Fibroblast of skin of abdomen (primary cell): ENCODE data around the gene CREB3.

Source experiments
- DNase-seq: peaks from one replicate; pipeline ENCODE4 v3.0.0-alpha.2; 2013

CREB3 gene

GRCh38 chr9:35749515-35750255 lies 17.2 kb downstream of the CREB3 start:
- DNase-seq: no peak

GRCh38 chr9:35750256-35750531 lies 17.7 kb downstream of the CREB3 start:
- no peak for DNase-seq

- DNase-seq: no peak
Measured at GRCh38 chr9:35753466-35753865, 21.0 kb downstream of the CREB3 start.

- DNase-seq: no peak
Measured at GRCh38 chr9:35754264-35754663, 21.8 kb downstream of the CREB3 start, which contains the start of gene MSMP. TSS of gene MSMP (minus strand) at chr9:35754276. CDS start at chr9:35754129, 147 bp downstream.

DNA sequence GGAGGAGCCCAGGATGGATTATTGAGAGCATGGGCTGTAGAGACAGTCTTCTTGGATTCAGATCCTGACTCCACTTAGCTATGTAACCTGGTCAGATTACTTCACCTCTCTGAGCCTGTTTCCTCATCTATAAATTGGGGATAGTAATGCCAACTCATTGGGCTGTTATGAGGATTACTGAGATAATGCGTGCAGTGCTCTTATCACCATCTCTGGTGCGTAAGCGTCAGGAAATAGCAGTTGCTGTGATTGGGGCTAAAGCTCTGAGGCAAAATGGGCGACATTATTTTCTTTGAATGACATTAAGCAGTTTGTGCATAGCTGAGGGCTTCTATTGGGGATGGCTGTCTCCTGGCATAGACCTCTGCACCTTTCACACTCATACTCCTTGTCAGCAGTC lies 22.6 kb downstream of the CREB3 start:
- no peak for DNase-seq

- DNase-seq: no peak
Measured at GRCh38 chr9:35756275-35757225, 24.1 kb downstream of the CREB3 start.

GRCh38 chr9:35757226-35757891 lies 24.9 kb downstream of the CREB3 start:
- no peak for DNase-seq

DNA sequence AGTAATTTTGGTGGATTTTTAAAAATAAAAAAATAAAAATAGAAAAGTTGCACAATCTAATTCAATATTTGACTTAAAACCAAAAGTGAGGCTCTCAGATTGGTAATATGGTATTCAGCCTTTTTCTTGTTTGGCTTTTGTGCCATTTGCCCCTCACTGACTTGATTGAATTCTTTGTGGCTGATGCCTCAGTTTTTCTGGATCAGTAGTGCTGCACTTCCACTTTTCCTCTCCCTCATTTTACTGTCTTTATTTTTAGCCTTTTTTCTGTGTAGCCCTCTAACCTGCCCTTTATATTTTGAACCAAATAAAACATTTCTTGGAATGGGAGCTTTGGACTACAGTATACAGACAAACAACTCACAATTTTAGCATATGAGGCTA lies 25.4 kb downstream of the CREB3 start:
- DNase-seq: no peak

GRCh38 chr9:35758475-35759050 lies 26.1 kb downstream of the CREB3 start:
- DNase-seq: no peak

GRCh38 chr9:35759795-35760194 lies 27.3 kb downstream of the CREB3 start:
- DNase-seq: no peak

GRCh38 chr9:35760651-35761050 lies 28.2 kb downstream of the CREB3 start:
- DNase-seq: no peak

- DNase-seq: no peak
Measured at GRCh38 chr9:35763181-35763580, 30.7 kb downstream of the CREB3 start.

- DNase-seq: no peak
Measured at GRCh38 chr9:35763803-35764202, 31.3 kb downstream of the CREB3 start.

DNA sequence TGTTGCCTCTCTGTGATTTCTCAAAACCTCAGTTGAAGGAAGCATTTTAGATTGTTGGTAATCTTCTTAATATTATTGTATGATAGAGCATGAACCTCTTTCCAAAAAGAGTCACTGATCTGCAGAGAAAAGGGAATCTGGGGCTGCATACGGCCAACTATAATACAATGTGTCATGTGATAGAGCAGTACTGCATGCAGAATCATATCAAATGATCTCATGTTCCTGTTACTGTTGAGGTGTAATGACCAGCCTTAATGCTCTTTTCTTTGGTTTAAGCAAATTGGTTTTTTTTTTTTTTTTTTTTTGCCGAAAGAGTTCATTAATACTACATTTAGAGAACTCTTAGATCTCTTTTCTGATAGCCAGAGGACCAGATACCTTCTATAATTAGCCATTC lies 34.5 kb downstream of the CREB3 start:
- DNase-seq: no peak

DNA sequence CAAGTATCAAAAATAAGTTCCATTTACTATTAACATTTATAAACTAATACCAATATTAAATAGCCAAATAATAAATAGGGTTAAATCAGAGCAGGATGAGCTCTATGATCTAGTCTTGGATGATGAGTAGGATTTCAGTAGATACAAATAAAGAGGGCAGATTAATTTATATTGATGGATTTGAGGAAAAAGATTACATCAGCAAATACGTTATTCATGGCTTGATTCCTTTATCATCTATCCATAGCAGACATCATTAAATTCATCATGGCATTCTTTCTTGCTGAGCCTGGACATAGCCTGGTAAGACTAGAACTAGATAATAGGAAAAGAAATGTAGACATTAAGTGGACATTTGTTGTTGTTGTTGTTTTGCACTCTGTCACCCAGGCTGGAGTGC lies 35.0 kb downstream of the CREB3 start:
- no peak for DNase-seq

DNA sequence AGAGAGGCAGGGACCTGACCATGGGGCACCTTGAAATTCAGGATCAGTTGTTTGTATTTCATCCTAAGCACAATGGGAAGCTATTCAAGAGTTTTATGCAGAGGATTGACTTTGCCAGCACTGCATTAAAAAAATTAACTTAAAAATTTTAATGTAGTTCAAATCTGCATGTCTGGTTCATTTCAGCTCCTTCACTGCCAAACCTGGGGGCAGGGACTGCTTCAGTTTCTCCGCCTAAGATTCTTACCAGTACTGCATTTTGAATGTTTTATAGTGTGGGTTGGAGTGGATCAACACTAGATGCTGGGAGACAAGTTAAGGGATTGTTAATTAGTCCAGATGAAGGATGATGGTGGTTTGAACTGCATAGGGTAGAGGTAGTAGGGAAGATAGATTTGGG lies 37.3 kb downstream of the CREB3 start:
- DNase-seq: no peak

- DNase-seq: no peak
Measured at GRCh38 chr9:35771075-35771433, 38.6 kb downstream of the CREB3 start.

GRCh38 chr9:35771534-35771933 lies 39.1 kb downstream of the CREB3 start:
- DNase-seq: no peak

GRCh38 chr9:35771943-35772342 lies 39.5 kb downstream of the CREB3 start:
- DNase-seq: no peak

GRCh38 chr9:35774907-35775635 lies 42.6 kb downstream of the CREB3 start:
- DNase-seq: no peak

- no peak for DNase-seq
Measured at GRCh38 chr9:35776018-35776417, 43.6 kb downstream of the CREB3 start.

GRCh38 chr9:35778496-35778895 lies 46.0 kb downstream of the CREB3 start:
- no peak for DNase-seq
